ENCODE data around the gene CEND1.

The CEND1 gene

GRCh38 chr11:827146-827896 lies 37.4 kb upstream of the CEND1 start:
- no peak for DNase-seq

- DNase-seq: no peak
Observed at GRCh38 chr11:826836-827145, 36.9 kb upstream of the CEND1 start.

- no peak for DNase-seq
Observed at GRCh38 chr11:826227-826621, 36.3 kb upstream of the CEND1 start.

- no peak for DNase-seq
Observed at GRCh38 chr11:825366-826226, 35.7 kb upstream of the CEND1 start.

- no peak for DNase-seq
Observed at GRCh38 chr11:824942-825341, 35.1 kb upstream of the CEND1 start.

- no peak for DNase-seq
Observed at GRCh38 chr11:824292-824880, 34.5 kb upstream of the CEND1 start.

GRCh38 chr11:823441-824291 lies 33.8 kb upstream of the CEND1 start:
- DNase-seq: no peak

- no peak for DNase-seq
Observed at GRCh38 chr11:821512-822371, 31.9 kb upstream of the CEND1 start.

- DNase-seq: no peak
Observed at GRCh38 chr11:820655-821511, 31.0 kb upstream of the CEND1 start.

GRCh38 chr11:819943-820649 lies 30.2 kb upstream of the CEND1 start:
- DNase-seq: peak; percentile 39

GRCh38 chr11:819129-819931 lies 29.4 kb upstream of the CEND1 start:
- DNase-seq: peak; percentile 88

GRCh38 chr11:818396-819128 lies 28.7 kb upstream of the CEND1 start, which contains the start of gene PNPLA2:
PNPLA2 (plus strand) TSS chr11:818914; CDS start chr11:819719, 805 bp downstream.
- peak; percentile 52 for DNase-seq

GRCh38 chr11:816433-816779 lies 26.5 kb upstream of the CEND1 start:
- no peak for DNase-seq

GRCh38 chr11:815675-816432 lies 26.0 kb upstream of the CEND1 start:
- no peak for DNase-seq

GRCh38 chr11:813456-814096 lies 23.7 kb upstream of the CEND1 start:
- DNase-seq: no peak

GRCh38 chr11:813072-813455 lies 23.2 kb upstream of the CEND1 start:
- DNase-seq: no peak

- DNase-seq: no peak
Observed at GRCh38 chr11:812390-812789, 22.5 kb upstream of the CEND1 start.
